ENCODE data around the gene TM4SF18.
A peak's percentile ranks its signal among the peaks of the same experiment; 100 is the strongest.
"Not testable (repeated sequence)": the region's sequence is repeated elsewhere in the genome, so short reads cannot be mapped to it uniquely, and the experiment has no call there.

The TM4SF18 gene

DNA sequence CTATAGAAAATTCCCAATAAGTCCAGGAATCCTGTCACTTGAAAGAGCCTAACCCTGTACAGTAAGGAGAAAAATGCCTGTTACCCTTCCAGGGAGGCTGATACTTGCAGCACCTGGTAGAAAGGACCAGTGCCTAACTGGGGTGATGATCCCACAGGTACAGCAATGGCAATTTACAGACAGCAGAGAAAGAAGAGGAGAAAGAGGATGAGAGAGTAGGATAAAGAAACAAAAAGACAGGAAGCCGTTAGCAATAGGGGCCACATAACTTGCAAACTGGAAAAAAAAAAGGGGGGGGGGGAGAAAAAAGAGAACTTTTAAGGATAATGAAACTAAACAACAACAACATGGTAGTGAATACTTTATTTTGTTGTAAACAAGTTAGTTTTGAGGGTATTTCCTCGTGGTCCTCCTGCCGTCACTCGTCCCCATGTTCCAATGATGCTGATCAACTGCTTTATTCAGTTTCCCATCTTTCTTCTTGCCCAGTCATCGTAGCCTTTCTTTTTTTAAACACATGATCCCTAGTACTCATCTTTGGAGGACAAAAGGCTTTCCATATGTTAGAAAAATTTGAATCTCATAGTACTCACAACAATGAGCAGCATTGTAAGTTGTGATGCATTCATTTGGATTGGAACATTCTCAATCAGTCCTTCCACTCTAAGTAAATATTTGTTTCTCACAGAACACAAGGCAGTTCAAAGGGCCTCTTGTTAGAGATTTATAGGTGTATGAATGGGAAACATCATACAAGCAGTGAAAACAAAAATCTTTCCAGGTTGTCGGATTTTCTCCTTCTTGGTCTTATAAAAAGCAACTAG, 35.5 kb upstream of the TM4SF18 start:
- DNase-seq (ENCODE audit: low read depth) = no peak

- DNase-seq (ENCODE audit: low read depth) = no peak
Observed at GRCh38 chr3:149368201-149368673, 34.8 kb upstream of the TM4SF18 start.

- DNase-seq (ENCODE audit: low read depth) = no peak
Observed at GRCh38 chr3:149366941-149367840, 33.8 kb upstream of the TM4SF18 start.

DNA sequence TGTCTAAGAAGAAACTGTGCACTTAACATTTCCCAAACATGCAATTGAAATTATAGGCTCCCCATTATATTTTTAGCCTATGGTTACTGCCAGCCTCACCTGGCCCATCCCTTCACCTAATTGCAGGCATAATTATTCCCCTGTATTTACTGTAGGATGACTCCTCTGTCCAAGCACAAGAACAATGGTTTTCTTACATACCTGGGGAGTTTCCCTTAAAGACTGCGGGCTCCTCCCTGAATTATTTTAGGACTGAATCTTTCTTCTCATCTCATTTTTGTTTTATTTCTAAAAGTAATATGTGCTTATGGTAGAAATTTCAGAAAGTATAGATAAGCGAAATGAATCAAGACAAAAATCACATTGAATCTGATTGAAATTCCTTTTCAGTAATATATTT, 32.6 kb upstream of the TM4SF18 start:
- DNase-seq (ENCODE audit: low read depth) = no peak

- no peak for DNase-seq (ENCODE audit: low read depth)
Observed at GRCh38 chr3:149364624-149365023, 31.2 kb upstream of the TM4SF18 start.

DNA sequence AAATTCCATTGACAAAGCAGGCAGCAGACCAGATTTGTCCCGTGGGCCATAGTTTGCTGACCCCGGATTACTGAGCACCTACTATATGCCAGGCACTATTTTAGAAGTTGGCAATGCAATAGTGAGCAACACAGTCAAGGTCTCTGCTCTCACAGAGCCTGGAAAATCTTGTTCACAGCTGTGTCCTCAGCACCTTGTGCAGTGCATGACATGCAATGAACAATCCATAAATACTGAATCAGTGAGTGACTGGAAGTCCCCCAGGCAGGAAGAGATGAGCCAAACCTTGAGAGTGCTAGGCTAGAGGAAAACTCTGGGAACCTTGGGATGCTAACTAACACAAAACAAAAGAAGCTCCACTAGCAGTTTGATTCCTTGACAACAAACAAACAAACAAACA, 29.6 kb upstream of the TM4SF18 start:
- peak; percentile 48 for DNase-seq (ENCODE audit: low read depth)

DNA sequence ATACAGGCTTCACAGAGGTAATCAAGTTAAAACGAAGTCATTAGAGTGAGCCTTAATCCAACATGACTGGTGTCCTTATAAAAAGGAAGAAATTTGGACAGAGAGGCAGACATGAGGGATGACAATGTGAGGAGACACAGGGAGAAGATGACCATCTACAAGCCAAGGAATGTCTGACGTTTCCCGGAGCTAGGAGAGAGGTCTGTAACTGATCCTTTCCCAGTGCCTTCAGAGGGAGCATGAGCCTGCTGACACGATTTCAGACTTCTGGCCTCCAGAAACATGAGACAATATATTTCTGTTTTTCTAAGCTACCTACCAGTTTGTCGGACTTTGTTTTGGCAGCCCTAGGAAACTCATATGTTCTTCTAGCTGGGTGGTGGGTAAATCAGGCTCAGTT, 28.9 kb upstream of the TM4SF18 start:
- no peak for DNase-seq (ENCODE audit: low read depth)

- DNase-seq (ENCODE audit: low read depth) = no peak
Observed at GRCh38 chr3:149356630-149357029, 23.2 kb upstream of the TM4SF18 start.

DNA sequence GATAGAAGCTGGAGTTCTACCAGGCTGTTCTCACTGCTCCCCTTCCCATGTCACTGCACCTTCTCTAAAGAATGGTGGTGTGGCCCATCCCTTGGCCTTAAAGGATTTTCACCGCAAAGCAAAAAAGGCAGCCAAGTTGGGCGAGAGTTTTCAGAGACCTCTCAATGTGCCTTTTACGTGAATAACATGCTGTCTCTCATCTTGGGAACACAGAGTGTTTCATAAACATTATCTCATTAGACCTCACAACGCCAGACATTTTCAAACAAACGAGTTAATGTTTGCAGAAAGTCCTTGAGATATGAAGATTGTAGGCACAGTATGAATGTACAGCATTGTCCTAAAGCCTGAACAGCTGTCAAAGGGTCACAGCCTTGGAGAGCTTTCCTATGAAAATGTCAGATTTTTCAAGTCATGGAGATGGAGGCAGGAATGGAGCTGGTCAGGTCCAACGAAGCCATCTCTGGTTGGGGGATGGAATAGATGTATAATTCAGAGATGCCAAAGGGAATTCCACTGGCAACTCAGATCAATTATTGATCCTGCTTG, 22.7 kb upstream of the TM4SF18 start:
- no peak for DNase-seq (ENCODE audit: low read depth)

DNA sequence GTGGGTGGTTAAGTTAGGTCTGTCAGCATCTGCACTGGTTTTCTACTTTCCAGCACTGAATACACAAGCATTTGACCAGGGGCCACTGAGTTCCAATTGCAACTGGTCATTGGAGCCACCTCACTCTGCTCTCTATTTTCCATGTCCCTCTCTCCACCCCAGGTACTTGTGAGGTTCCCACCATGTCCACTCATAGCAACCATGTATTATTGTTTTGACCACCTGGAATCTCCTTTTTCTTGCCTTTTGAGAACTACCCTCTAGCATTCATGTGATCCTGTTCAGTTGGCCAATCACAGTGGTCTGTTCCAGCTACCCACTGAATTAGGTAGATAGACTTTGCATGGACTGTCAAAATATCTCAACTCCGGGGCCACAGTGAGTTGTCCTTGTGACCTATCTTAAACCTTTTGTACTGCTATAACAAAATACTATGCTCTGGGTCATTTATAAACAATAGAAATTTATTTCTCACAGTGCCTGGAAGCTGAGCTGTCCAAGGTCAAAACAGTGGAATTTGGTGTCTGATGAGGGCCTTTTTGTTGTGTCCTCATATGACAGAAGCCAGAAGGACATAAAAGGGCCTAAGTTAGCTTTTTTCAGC, 20.2 kb upstream of the TM4SF18 start:
- no peak for DNase-seq (ENCODE audit: low read depth)

DNA sequence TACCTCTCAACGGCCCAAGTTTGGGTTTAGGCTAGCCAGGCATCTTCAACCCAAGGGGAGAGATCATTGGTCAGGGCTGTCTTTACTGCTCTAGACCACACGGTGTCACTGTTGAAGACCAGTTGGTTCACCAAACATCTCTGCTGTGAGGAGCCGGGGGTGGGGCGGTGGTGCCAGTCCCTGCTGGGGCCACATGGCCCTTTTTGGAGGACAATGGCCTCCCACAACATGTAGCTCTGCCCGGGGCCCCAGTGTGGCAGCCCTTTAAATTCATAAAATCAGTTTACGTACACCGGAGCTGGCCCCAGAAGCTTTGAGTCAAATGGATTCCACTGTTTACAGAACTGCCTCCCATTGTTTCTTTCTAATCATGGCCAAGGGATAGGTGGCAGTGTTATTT, 19.1 kb upstream of the TM4SF18 start:
- DNase-seq (ENCODE audit: low read depth) = no peak

GRCh38 chr3:149343951-149344350, 10.5 kb upstream of the TM4SF18 start:
- no peak for DNase-seq (ENCODE audit: low read depth)

- peak; percentile 62 for DNase-seq (ENCODE audit: low read depth)
Observed at GRCh38 chr3:149342413-149343380, 9.3 kb upstream of the TM4SF18 start.

- no peak for DNase-seq (ENCODE audit: low read depth)
Observed at GRCh38 chr3:149340310-149340933, 7.0 kb upstream of the TM4SF18 start.

- peak; percentile 85 for DNase-seq (ENCODE audit: low read depth)
Observed at GRCh38 chr3:149339931-149340309, 6.5 kb upstream of the TM4SF18 start.

DNA sequence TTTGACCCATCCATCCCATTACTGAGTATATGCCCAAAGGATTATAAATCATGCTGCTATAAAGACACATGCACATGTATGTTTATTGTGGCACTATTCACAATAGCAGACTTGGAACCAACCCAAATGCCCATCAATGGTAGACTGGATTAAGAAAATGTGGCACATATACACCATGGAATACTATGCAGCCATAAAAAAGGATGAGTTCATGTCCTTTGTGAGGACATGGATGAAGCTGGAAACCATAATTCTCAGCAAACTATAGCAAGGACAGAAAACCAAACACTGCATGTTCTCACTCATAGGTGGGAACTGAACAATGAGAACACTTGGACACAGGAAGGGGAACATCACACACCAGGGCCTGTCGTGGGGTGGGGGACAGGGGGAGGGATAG, 4.0 kb upstream of the TM4SF18 start:
- not testable (repeated sequence) for DNase-seq (ENCODE audit: low read depth)

DNA sequence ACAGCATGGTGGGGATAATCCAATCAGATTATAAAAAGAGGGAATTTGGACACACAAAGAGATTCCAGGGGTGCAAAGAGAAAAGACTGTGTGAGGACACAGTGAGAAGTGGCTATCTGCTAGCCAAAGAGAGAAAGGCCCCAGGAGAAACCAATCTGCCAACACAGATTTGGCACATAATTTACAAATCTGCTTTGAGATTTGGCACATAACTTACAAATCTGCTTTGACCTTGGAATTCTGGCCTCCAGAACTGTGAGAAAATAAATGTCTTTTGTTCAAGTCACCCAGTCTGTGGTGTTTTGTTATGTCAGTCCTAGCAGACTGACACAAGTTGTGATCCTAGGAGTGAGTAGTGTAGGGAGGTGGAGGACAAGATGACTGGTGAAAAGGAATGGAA, 3.5 kb upstream of the TM4SF18 start:
- DNase-seq (ENCODE audit: low read depth) = no peak

DNA sequence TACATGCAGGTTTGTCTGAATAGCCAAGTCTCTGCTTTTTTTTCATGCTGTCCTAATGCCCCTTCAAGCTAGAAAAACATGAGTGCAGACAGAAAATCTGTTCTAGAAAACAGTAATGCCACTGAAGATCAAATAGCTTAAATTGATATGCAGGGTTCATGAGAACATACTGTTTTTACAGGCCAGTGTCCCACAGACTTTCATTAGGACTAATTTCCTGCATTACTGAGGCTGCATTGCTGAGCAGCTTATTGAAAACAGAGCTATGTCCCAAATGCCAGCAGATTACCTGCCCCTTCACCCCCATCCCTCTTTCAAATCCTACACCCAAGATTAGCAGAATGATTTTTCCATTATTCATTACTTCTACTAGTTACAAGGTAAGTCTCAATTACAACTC, 665 bp downstream of the TM4SF18 start:
- DNase-seq (ENCODE audit: low read depth) = no peak

- DNase-seq (ENCODE audit: low read depth) = no peak
Observed at GRCh38 chr3:149332227-149332765, 1.1 kb downstream of the TM4SF18 start.

DNA sequence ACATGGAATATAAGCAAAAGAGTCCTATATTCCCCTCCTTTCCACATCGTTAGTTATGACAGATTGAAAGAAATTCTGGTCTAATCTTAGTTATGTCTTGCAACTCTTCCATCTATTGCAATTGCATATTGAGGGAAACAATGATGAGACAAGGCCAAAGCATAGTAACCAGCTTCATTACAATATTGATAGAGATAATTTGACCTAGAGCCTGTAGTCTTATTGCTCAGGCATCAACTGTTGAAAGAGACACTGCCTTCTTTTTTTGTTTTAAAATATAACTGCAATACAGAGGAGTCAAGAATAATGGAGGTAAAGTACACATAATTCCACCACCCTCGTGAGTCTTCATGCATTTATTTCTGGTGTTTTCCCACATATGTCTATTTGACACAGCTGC, 2.0 kb downstream of the TM4SF18 start:
- DNase-seq (ENCODE audit: low read depth) = no peak

Data from GM04504 (cell line).